Measurements from ENCODE around the gene GOLGA8J.
"Not testable (repeated sequence)": the region's sequence is repeated elsewhere in the genome, so short reads cannot be mapped to it uniquely, and the experiment has no call there.

The GOLGA8J gene

GRCh38 chr15:30082655-30083054 lies at the start of gene GOLGA8J:
GOLGA8J (plus strand) TSS chr15:30082955; CDS start chr15:30083053, 98 bp downstream.
- not testable (repeated sequence) for DNase-seq

GRCh38 chr15:30033211-30033610 lies 49.5 kb upstream of the GOLGA8J start:
- DNase-seq, result no peak

- no peak for DNase-seq
These were observed 49.0 kb upstream of the GOLGA8J start for GRCh38 chr15:30033763-30034162.

- no peak for DNase-seq
These were observed 46.6 kb upstream of the GOLGA8J start for GRCh38 chr15:30036036-30036703.

GRCh38 chr15:30038667-30039523 lies 43.9 kb upstream of the GOLGA8J start:
- no peak for DNase-seq

GRCh38 chr15:30041868-30042267 lies 40.9 kb upstream of the GOLGA8J start:
- DNase-seq, result no peak

GRCh38 chr15:30042556-30042955 lies 40.2 kb upstream of the GOLGA8J start:
- no peak for DNase-seq

- DNase-seq, result no peak
These were observed 39.5 kb upstream of the GOLGA8J start for GRCh38 chr15:30043211-30043655.

- no peak for DNase-seq
These were observed 38.4 kb upstream of the GOLGA8J start for GRCh38 chr15:30044377-30044776.

- not testable (repeated sequence) for DNase-seq
These were observed 37.9 kb upstream of the GOLGA8J start for GRCh38 chr15:30044826-30045225.

- not testable (repeated sequence) for DNase-seq
These were observed 37.3 kb upstream of the GOLGA8J start for GRCh38 chr15:30045248-30046041.

- DNase-seq, result no peak
These were observed 36.3 kb upstream of the GOLGA8J start for GRCh38 chr15:30046430-30046829.

- DNase-seq, result no peak
These were observed 27.2 kb upstream of the GOLGA8J start for GRCh38 chr15:30055604-30056003.

GRCh38 chr15:30056166-30056565 lies 26.6 kb upstream of the GOLGA8J start:
- no peak for DNase-seq

- no peak for DNase-seq
These were observed 23.0 kb upstream of the GOLGA8J start for GRCh38 chr15:30059771-30060170.

- DNase-seq, result no peak
These were observed 19.9 kb upstream of the GOLGA8J start for GRCh38 chr15:30062881-30063280.

GRCh38 chr15:30063835-30064546 lies 18.8 kb upstream of the GOLGA8J start:
- DNase-seq, result no peak

- DNase-seq, result no peak
These were observed 17.5 kb upstream of the GOLGA8J start for GRCh38 chr15:30065025-30065801.

- DNase-seq, result no peak
These were observed 14.4 kb upstream of the GOLGA8J start for GRCh38 chr15:30068326-30068725.

- DNase-seq, result no peak
These were observed 10.1 kb upstream of the GOLGA8J start for GRCh38 chr15:30072630-30073029.

GRCh38 chr15:30073915-30074314 lies 8.8 kb upstream of the GOLGA8J start:
- DNase-seq, result no peak

GRCh38 chr15:30080816-30081215 lies 1.9 kb upstream of the GOLGA8J start:
- not testable (repeated sequence) for DNase-seq

All from amniotic stem cell (primary cell).